ENCODE results near the gene SKAP2. TPM values are rescaled to one million over a fixed set of nuclear protein-coding genes. Genes with fewer than 3 reads are reported as not detected.

SKAP2 gene
- total RNA-seq, 2 donors from 2014 or later = 3.3 to 3.4 TPM

DNA sequence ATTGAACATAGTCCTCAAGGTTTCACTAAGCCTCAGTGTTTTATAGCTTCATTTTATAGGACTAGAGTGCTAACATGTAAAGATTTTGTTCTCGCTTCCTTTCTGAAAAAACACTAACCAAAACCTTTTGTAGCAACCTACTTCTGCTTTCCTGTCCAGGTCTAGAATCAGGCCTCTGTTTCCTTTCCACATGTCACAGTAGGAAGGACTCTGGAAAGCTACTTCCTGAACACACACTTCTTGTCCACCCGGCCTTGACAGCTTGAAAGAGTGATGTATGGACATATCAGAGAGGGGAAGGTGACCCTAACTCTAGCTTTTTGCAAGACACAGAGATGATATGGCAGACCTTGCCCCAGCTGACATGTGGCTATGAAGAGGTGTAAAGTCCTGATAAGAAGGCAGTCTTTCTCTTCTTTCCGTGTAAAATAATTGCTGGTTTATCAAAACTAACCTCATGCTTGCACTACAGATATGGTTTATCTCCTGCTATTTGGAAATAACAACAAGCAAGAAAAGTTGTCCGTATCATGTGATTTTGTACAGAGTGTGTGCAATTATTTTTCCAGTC, 175.4 kb downstream of the SKAP2 start:
- WGBS, 2 experiments (ENCODE audit: insufficient coverage in 1 of 2, insufficient read length in 1 of 2) = 91 to 100% methylated on average over 2 to 4 of the region's 4 CpGs
- H3K36me3 Mint-ChIP-seq (ENCODE audit: low read depth) = no peaks in the 10 kb centered on the region
- H3K27ac Mint-ChIP-seq = no peak overlapping the region
- H3K4me3 ChIP-seq (ENCODE audit: low read length) = no peak overlapping the region
- H3K9ac ChIP-seq (ENCODE audit: extremely low read depth, low read length, poor library complexity, severe bottlenecking) = no peak overlapping the region
- no peaks in the 10 kb centered on the region for H3K36me3 ChIP-seq (ENCODE audit: control insufficient read depth, insufficient read depth, low read length)
- no peak overlapping the region for H3K27ac ChIP-seq (ENCODE audit: low read depth, low read length)
- no peaks in the 10 kb centered on the region for H3K9me3 Mint-ChIP-seq
- no peak overlapping the region for H3K4me3 Mint-ChIP-seq
- H3K4me1 Mint-ChIP-seq = peaks cover 5% of the 10 kb centered on the region
- H3K27me3 Mint-ChIP-seq (ENCODE audit: insufficient read depth) = peaks cover 1% of the 10 kb centered on the region
- no peaks in the 10 kb centered on the region for H3K4me1 ChIP-seq (ENCODE audit: control insufficient read depth, insufficient read depth, low read length)
- H3K27me3 ChIP-seq (ENCODE audit: control insufficient read depth, insufficient read depth, low read length, poor library complexity, severe bottlenecking) = peaks cover 9% of the 10 kb centered on the region
- no peaks in the 10 kb centered on the region for H3K9me3 ChIP-seq (ENCODE audit: control insufficient read depth, low read length)
- no peak for DNase-seq
- no peak for TF ChIP-seq CTCF (conservative IDR thresholded peaks at IDR 0.05)

GRCh38 chr7:26688388-26688787, 176.0 kb downstream of the SKAP2 start:
- Histone ChIP-seq H3K27me3 (ENCODE audit: control insufficient read depth, insufficient read depth, low read length, poor library complexity, severe bottlenecking) (peaks cover 11% of the 10 kb centered on the region), H3K9ac (ENCODE audit: extremely low read depth, low read length, poor library complexity, severe bottlenecking) (no peak overlapping the region), H3K4me1 (ENCODE audit: control insufficient read depth, insufficient read depth, low read length) (no peaks in the 10 kb centered on the region), H3K9me3 (ENCODE audit: control insufficient read depth, low read length) (no peaks in the 10 kb centered on the region), H3K4me3 (ENCODE audit: low read length) (no peak overlapping the region), H3K36me3 (ENCODE audit: control insufficient read depth, insufficient read depth, low read length) (no peaks in the 10 kb centered on the region), H3K27ac (ENCODE audit: low read depth, low read length) (no peak overlapping the region)
- Mint-ChIP-seq H3K36me3 (ENCODE audit: low read depth) (no peaks in the 10 kb centered on the region), H3K27ac (no peak overlapping the region), H3K27me3 (ENCODE audit: insufficient read depth) (peaks cover 3% of the 10 kb centered on the region), H3K4me3 (no peak overlapping the region), H3K9me3 (no peaks in the 10 kb centered on the region), H3K4me1 (peaks cover 5% of the 10 kb centered on the region)
- no peak for DNase-seq
- no peak for TF ChIP-seq CTCF (conservative IDR thresholded peaks at IDR 0.05)

GRCh38 chr7:26687032-26687431, 177.4 kb downstream of the SKAP2 start:
- H3K36me3 ChIP-seq (ENCODE audit: control insufficient read depth, insufficient read depth, low read length) = no peaks in the 10 kb centered on the region
- H3K4me1 ChIP-seq (ENCODE audit: control insufficient read depth, insufficient read depth, low read length) = no peaks in the 10 kb centered on the region
- H3K4me1 Mint-ChIP-seq = peaks cover 5% of the 10 kb centered on the region
- H3K27ac Mint-ChIP-seq = no peak overlapping the region
- 57 to 90% methylated on average over 1 to 4 of the region's 4 CpGs for WGBS, 2 experiments (ENCODE audit: insufficient coverage in 1 of 2, insufficient read length in 1 of 2)
- no peak overlapping the region for H3K27ac ChIP-seq (ENCODE audit: low read depth, low read length)
- DNase-seq = no peak
- H3K27me3 ChIP-seq (ENCODE audit: control insufficient read depth, insufficient read depth, low read length, poor library complexity, severe bottlenecking) = peaks cover 13% of the 10 kb centered on the region
- no peak overlapping the region for H3K9ac ChIP-seq (ENCODE audit: extremely low read depth, low read length, poor library complexity, severe bottlenecking)
- H3K4me3 ChIP-seq (ENCODE audit: low read length) = no peak overlapping the region
- H3K9me3 Mint-ChIP-seq = no peaks in the 10 kb centered on the region
- no peak overlapping the region for H3K4me3 Mint-ChIP-seq
- H3K9me3 ChIP-seq (ENCODE audit: control insufficient read depth, low read length) = no peaks in the 10 kb centered on the region
- no peak for TF ChIP-seq CTCF (conservative IDR thresholded peaks at IDR 0.05)
- peaks cover 7% of the 10 kb centered on the region for H3K27me3 Mint-ChIP-seq (ENCODE audit: insufficient read depth)
- no peaks in the 10 kb centered on the region for H3K36me3 Mint-ChIP-seq (ENCODE audit: low read depth)

All from endodermal cell (in vitro differentiated cells).